Measurements from ENCODE around the gene RCOR2. TPM values are rescaled to one million over a fixed set of nuclear protein-coding genes. Genes with fewer than 3 reads are reported as not detected.

The RCOR2 gene
- total and polyA plus RNA-seq, 2 of the 4 experiments (the other 2 are of a cell fraction), result 0.90 to 2.0 TPM

GRCh38 chr11:63909591-63910506, 7.1 kb downstream of the RCOR2 start:
- Histone ChIP-seq H4K91ac (ENCODE audit: insufficient read depth, low read depth, low read length) (no peak overlapping the region), H4K5ac (ENCODE audit: low read depth, low read length) (no peak overlapping the region), H2AK9ac (replicated peaks; ENCODE audit: low read depth, low read length, poor library complexity) (no peak overlapping the region), H3K27ac (ENCODE audit: insufficient read depth, low read length) (no peak overlapping the region), H3K4ac (ENCODE audit: low read depth, low read length) (no peak overlapping the region), H3K56ac (ENCODE audit: extremely low read depth, insufficient read depth, low read length) (no peak overlapping the region), H3K27me3 (ENCODE audit: control insufficient read depth, insufficient read depth, low read length) (no peaks in the 10 kb centered on the region), H3K4me1 (ENCODE audit: control insufficient read depth, insufficient read depth, low read length) (no peaks in the 10 kb centered on the region), H3K4me2 (ENCODE audit: low read depth, low read length) (no peak overlapping the region), H2AK5ac (ENCODE audit: low read depth, low read length) (no peak overlapping the region), H3K23ac (ENCODE audit: low read depth, low read length) (no peak overlapping the region), H4K20me1 (ENCODE audit: insufficient read depth, low read length) (no peaks in the 10 kb centered on the region; the same call in none of the 2 replicates), H2BK20ac (ENCODE audit: low read depth, low read length) (no peak overlapping the region), H3K9ac (ENCODE audit: low read depth, low read length) (no peak overlapping the region), H2AFZ (replicated peaks; ENCODE audit: low read length, poor library complexity) (no peak overlapping the region), H3K9me3 (ENCODE audit: control insufficient read depth, insufficient read depth, low read length) (no peaks in the 10 kb centered on the region), H4K8ac (ENCODE audit: low read depth in 2 of 2, low read length in 2 of 2) (no peak overlapping the region), H2BK15ac (ENCODE audit: low read depth, low read length) (no peak overlapping the region), H2BK120ac (ENCODE audit: low read depth, low read length) (no peak overlapping the region), H3K18ac (ENCODE audit: low read depth, low read length) (no peak overlapping the region), H3K14ac (replicated peaks; ENCODE audit: low read depth, low read length) (no peak overlapping the region), H3K36me3 (ENCODE audit: control insufficient read depth, insufficient read depth, low read length) (peaks cover 35% of the 10 kb centered on the region), H3K79me1 (ENCODE audit: low read depth in 1 of 2, low read length in 2 of 2) (no peaks in the 10 kb centered on the region; a peak in 2 of 4 replicates), H3K4me3 (ENCODE audit: insufficient read depth, low read depth, low read length) (no peak overlapping the region), H3K9me1 (ENCODE audit: insufficient read depth, low read length) (no peaks in the 10 kb centered on the region), H2BK5ac (ENCODE audit: low read depth, low read length, poor library complexity, severe bottlenecking) (no peak overlapping the region)
- in situ Hi-C loops (cut with MboI; ENCODE audit: low sequenced_read_pairs) (no loop called here), intact Hi-C loops (cut with micrococcal nuclease) (no loop called here), dilution Hi-C loops (cut with HindIII; ENCODE audit: low sequenced_read_pairs, unreplicated experiment) (no loop called here)
- TF ChIP-seq RFX5 (IDR thresholded peaks at IDR 0.05; ENCODE audit: low read depth, low read length) (no peak), FOS (IDR thresholded peaks at IDR 0.05; ENCODE audit: low read depth, low read length) (no peak), CTCF (conservative IDR thresholded peaks at IDR 0.05; ENCODE audit: low read depth, low read length) (no peak), NFE2L2 (IDR thresholded peaks at IDR 0.05; ENCODE audit: low read depth, low read length) (no peak), POLR2A (IDR thresholded peaks at IDR 0.05; ENCODE audit: low read depth, low read length) (no peak)
- DNase-seq (no peak), ATAC-seq (ENCODE audit: low read depth) (no peak)
- BruUV-seq (replicated peaks), result no TSS peak
- WGBS, 2 experiments (ENCODE audit: extremely low coverage in 2 of 2, insufficient read length in 1 of 2), result 60% methylated on average over 2 of the region's 24 CpGs; no CpG with 5 or more reads in 1 of the 2 experiments
- POLR2A ChIA-PET (ENCODE audit: unreplicated experiment), result no interaction called here
- CTCF ChIA-PET, result interaction anchor here (0.6 kb wide), 1 partner anchor 350 kb away, joined by 3 read pairs; no protein-coding TSS in a partner anchor
